GM12891 (cell line): ENCODE results near the gene SMAGP.
A peak's percentile ranks its signal among the peaks of the same experiment; 100 is the strongest.
"Not testable (repeated sequence)": the region's sequence is repeated elsewhere in the genome, so short reads cannot be mapped to it uniquely, and the experiment has no call there.

ENCODE experiments used
- DNase-seq: peaks from one replicate; pipeline ENCODE4 v3.0.0; 2011; ENCODE audit warnings: low spot score; ENCODE audit not compliant: insufficient read length
- FAIRE-seq: peaks from 2 replicates; lab custom pipeline; 2011; peaks lifted over from hg19 to GRCh38; lab: Jason Lieb, UNC
- PAX5 ChIP-seq: IDR thresholded peaks from 2 replicates; pipeline ENCODE4 v1.6.1; 2011; ENCODE audit warnings: low read length, moderate library complexity, mild to moderate bottlenecking; ENCODE audit not compliant: insufficient read depth, severe bottlenecking
- POLR2A ChIP-seq: IDR thresholded peaks from 2 replicates; pipeline ENCODE4 v1.6.1; 2011; ENCODE audit warnings: low read depth, low read length, control low read depth
- POLR2AphosphoS5 ChIP-seq: IDR thresholded peaks from 2 replicates; pipeline ENCODE4 v1.6.1; 2011; ENCODE audit warnings: low read depth, low read length, control low read depth
- POU2F2 ChIP-seq: IDR thresholded peaks from 2 replicates; pipeline ENCODE4 v1.6.1; 2011; ENCODE audit warnings: low read depth, mild to moderate bottlenecking, control low read depth, low read length, moderate library complexity
- SPI1 ChIP-seq: IDR thresholded peaks from 2 replicates; pipeline ENCODE4 v1.6.1; 2011; ENCODE audit warnings: low read depth, low read length, control low read depth
- TAF1 ChIP-seq: IDR thresholded peaks from 2 replicates; pipeline ENCODE4 v1.6.1; 2011; ENCODE audit warnings: low read depth, low read length, control low read depth

The SMAGP gene

DNA sequence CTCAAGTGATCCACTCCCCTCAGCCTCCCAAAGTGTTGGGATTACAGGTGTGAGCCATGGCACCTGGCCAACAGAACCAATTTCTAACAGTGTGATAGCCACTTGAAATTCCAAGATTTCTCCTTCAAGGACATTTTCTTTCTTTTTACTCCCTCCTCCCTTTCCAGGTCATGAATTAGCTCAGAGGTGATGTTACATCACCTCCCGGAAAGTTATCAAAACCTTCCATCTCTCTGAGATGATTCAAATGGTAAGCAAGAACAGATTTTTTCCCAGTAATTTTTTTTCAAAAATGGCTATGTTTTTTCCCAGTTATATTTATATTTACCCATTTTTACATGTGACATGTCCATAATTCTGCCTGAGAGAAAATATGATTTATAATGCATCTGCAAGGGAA is 15.6 kb upstream of the SMAGP start:
- no peak for FAIRE-seq
- TF ChIP-seq POU2F2 (no peak), SPI1 (no peak), TAF1 (no peak), POLR2A (no peak), POLR2AphosphoS5 (no peak)
- no peak for DNase-seq

DNA sequence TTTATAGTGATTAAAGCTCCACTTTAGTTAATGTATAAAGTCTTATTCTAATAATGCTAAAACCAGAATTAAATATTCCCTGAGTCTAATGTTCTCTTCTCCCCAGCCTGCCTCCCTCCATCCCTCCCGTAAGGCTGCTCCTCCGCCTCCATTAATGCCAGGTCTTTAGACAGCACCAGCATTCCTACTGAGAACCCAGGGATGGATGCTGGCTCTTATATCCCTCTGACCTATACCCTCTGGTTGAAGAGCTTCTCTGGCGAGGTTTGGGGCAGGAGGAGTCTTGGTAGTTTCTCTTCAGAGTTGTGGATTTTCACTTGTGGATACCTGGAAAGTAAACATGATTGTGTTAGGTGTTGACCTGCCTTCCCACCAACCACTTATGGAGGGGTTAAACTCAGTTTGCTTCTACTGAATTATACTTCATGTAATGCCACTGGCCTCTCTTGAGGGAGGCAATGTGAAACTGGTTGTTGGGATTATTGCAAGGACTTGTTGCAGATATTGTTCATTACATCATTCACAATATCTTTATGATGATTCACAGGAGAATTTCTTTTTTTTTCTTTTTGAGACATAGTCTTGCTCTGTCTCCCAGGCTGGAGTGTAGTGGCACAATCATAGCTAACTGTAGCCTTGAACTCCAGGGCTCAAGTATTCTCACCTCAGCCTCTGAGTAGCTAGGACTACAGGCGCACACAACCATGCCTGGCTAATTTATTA is 11.1 kb upstream of the SMAGP start:
- no peak for DNase-seq
- TF ChIP-seq POU2F2: no peak
- TF ChIP-seq POLR2A: no peak
- no peak for TF ChIP-seq SPI1
- no peak for FAIRE-seq

DNA sequence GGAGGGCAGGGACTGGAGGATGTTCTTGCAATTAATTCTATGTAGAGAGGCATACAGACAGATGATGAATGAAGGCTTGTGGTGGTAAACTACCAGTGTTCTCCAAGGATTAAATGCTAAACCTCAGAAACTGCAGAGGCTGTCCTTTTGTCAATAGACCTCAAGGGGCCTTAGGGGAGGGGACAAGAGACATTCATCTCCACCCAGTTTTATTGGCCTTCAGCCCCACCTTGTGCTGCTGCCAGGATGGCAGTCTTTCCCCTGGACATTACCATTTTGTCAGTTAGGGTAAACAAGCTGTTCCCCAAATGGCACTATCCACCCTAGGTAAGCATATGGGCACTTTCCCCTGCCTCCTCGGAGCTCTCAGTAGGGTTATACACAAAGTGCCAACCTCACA is 4.9 kb upstream of the SMAGP start:
- TF ChIP-seq POU2F2 (no peak), PAX5 (no peak), TAF1 (no peak)
- FAIRE-seq (no peak), DNase-seq (no peak)

DNA sequence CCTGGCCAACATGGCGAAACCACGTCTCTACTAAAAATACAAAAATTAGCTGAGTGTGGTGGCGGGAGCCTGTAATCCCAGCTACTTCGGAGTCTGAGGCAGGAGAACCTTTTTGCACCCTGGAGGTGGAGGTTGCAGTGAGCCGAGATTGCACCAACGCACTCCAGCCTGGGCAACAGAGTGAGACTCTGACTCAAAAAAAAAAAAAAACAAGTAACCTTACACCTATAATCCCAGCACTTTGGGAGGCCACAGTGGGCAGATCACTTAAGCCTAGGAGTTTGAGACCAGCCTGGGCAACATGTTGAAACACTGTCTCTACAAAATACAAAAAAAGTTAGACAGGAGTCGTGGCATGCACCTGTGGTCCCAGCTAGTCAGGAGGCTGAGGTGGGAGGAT is 2.6 kb upstream of the SMAGP start:
- DNase-seq, FAIRE-seq: not testable (repeated sequence)

DNA sequence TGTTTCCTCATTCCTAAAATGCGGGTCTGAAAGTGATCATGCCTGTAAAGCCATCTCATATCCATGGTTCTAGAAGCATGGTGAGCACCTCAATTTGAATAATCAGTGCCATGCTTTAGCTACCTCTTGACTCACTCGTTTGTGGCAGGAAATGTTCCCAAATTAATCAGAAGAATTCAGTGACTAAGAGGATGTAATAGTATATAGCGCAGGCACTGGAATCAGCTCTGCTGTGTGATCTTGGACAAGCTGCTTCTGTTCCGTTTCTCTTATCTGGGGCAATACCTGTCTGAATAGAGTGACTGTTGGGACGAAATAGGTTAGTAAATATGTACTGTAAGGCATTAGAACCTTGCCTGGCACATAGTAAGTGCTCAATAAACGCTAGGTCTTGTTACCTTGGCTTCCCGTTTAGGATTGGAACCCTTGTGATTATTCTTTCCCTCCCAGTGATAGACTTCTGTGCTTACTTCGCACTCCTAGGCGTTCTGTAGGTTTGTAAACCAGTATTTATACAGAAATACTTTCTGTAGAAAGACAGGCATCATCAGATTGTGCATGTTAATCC is 820 bp upstream of the SMAGP start:
- TF ChIP-seq PAX5 (no peak), POLR2A (no peak), POLR2AphosphoS5 (no peak), SPI1 (no peak), TAF1 (no peak), POU2F2 (no peak)
- no peak for FAIRE-seq
- DNase-seq: no peak

DNA sequence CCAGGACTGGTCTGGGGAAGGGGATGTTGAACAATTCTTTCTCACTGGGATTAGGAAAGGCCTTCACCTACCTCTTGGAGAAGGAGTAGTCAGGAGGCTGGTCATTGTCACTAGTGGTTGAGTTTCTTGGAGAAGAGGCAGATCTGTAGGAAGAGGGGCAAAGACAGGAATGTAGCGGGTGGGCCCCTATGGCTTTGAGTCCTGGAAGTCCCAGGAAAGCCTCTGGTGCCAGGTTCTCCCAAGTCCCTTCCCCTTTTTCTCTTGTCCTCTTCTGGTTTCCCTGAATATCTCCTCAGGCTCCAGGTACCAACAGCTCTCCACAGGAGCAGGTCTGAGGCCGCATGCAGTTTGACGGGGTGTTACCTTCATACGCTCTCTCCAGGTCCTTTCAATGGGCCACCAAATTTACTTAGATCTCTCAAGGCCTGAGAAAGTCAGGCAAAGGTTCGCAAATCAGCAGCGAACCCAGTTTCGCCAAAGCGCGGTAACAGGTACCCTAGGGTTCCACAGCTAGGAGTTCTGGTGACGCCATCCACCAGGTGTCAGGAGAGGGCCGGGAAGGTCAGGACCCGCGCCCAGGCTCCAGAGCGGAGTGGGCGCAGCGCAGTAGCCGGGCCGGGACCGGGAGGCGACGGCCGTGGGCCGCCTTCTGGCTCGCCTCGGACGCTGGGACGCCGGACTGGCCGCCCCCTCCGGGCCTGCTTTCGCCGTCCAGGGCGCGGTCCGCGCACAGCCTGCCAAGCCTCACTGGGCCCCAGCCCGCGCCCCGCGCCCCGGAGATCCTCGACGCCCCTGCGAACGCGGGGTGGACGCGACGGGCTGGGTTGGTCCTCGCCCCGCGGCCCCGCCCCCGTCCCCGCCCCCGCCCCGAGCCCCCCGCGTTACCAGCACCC is 795 bp downstream of the SMAGP start:
- TF ChIP-seq SPI1 (no peak), TAF1 (no peak), PAX5 (no peak)
- FAIRE-seq (peak; percentile 41), DNase-seq (peak; percentile 46)

DNA sequence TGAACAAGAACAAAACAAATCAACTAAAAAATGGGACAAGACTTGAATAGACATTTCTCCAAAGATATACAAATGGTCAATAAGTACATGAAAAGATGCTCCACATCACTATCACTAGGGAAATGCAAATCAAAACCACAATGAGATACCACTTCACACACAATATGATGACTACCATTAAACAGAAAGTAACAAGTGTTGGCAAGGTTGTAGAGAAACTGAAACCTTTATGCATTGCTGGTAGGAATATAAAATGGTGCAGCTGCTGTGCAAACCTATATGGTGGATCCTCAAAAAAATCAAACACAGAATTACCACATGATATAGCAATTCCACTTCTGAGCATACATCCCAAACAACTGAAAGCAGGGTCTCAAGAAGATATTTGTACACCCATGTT is 5.2 kb downstream of the SMAGP start:
- no peak for FAIRE-seq
- no peak for DNase-seq
- TF ChIP-seq POU2F2 (no peak), SPI1 (no peak), TAF1 (no peak), POLR2A (no peak)

DNA sequence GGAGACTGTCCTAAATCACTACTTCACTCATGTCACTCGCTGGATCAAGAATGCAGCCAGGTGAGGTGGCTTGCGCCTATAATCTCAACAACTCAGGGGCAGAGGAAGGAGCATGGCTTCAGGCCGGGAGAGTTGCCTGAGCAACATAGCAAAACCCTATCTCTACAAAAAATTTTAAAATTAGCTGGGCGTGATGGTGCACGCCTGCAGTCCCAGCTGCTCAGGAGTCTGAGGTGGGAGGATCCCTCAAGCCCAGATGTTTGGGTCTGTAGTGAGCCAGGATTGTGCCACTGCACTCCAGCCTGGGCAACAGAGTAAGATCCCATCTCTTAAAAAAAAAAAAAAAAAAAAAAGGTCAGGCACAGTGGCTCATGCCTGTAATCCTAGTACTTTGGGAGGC is 5.9 kb downstream of the SMAGP start:
- DNase-seq (no peak), FAIRE-seq (no peak)
- TF ChIP-seq PAX5 (no peak), POU2F2 (no peak), TAF1 (no peak), POLR2AphosphoS5 (no peak), SPI1 (no peak), POLR2A (no peak)

DNA sequence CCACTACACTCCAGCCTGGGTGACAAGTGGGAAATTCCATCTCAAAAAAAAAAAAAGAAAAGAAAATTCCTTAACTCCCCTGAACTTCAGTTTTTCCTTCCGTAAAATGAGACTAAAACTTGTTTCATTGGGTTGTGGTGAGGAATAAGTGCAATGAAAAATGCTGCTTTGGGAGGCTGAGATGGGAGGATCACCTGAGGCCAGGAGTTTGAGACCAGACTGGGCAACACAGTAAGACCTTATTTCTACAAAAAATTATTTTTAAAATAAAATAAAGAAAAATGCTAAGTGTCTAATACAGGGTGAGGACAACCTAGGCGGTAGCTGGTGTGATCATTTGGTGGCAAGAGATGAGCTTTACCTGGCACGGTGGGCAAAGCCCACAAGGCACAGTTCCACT is 6.9 kb downstream of the SMAGP start:
- TF ChIP-seq SPI1 (no peak), POLR2AphosphoS5 (no peak), PAX5 (no peak)
- FAIRE-seq (no peak), DNase-seq (no peak)

DNA sequence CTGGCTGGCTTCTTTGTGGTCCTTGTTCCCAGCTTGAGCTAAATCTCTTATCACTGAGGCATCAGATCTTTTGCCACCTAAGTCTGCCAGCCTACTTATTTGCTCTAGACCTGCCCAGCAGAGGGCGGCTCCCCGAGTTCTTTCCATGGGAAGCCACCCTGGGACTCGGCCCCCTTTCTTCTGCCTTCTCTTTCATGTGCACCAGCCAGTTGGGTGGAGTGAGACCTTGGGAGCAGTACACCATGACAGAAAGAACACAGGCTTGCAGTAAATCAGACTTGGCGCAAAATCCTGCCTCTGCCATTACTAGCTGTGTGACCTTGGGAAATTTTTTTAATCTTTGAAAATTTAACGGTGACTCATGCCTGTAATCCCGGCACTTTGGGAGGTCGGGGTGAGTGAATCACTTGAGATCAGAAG is 7.4 kb downstream of the SMAGP start:
- DNase-seq: no peak
- no peak for FAIRE-seq
- TF ChIP-seq POLR2A (no peak), POU2F2 (no peak), SPI1 (no peak), POLR2AphosphoS5 (no peak), PAX5 (no peak), TAF1 (no peak)

DNA sequence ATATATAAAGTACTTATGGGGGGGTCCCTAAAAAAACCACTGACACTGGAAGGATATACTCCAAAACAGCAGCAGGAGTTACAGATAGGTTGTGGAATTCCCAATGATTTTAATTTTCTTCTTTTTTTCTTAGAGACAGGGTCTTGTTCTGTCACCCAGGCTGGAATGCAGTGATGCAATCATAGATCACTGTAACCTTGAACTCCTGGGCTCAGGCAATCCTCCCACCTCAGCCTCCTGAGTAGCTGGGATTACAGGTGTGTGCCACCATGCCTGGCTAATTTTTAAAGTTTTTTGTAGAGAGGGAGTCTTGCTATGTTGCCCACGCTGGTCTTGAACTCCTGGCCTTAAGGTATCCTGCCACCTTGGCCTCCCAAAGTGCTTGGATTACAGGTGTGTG is 10.6 kb downstream of the SMAGP start:
- DNase-seq, FAIRE-seq: not testable (repeated sequence)
